Osteocyte (in vitro differentiated cells): ENCODE data around the gene LRCH2. TPM values are rescaled to one million over a fixed set of nuclear protein-coding genes. Genes with fewer than 3 reads are reported as not detected.

Source experiments
- DNase-seq: peaks from one replicate; pipeline ENCODE4 v3.0.0; 2021; ENCODE audit warnings: mixed read lengths; ENCODE audit not compliant: unreplicated experiment; ENCODE audit errors: extremely low spot score
- H3K27ac Mint-ChIP-seq: one replicate; pipeline ENCODE4 v1.8.0; 2021; ENCODE audit warnings: mild to moderate bottlenecking, mixed read lengths; ENCODE audit not compliant: unreplicated experiment
- H3K27me3 Mint-ChIP-seq: one replicate; pipeline ENCODE4 v1.8.0; 2021; ENCODE audit warnings: mixed read lengths; ENCODE audit not compliant: unreplicated experiment
- H3K36me3 Mint-ChIP-seq: one replicate; pipeline ENCODE4 v1.8.0; 2021; ENCODE audit warnings: mixed read lengths; ENCODE audit not compliant: unreplicated experiment
- H3K4me1 Mint-ChIP-seq: one replicate; pipeline ENCODE4 v1.8.0; 2021; ENCODE audit warnings: mixed read lengths; ENCODE audit not compliant: unreplicated experiment
- H3K4me3 Mint-ChIP-seq: one replicate; pipeline ENCODE4 v1.8.0; 2021; ENCODE audit warnings: mild to moderate bottlenecking, moderate library complexity, mixed read lengths; ENCODE audit not compliant: unreplicated experiment
- H3K9me3 Mint-ChIP-seq: one replicate; pipeline ENCODE4 v1.8.0; 2021; ENCODE audit warnings: mixed read lengths; ENCODE audit not compliant: unreplicated experiment
- CTCF ChIP-seq: fragments of 200-600 bp; sonication (generic); IDR thresholded peaks from 2 replicates; pipeline ENCODE4 v1.5.0; 2021; ENCODE audit warnings: antibody characterized with exemption, mild to moderate bottlenecking, moderate library complexity
- long read RNA-seq: library from polyadenylated mRNA; unstranded; transcript quantifications from one replicate; pipeline ENCODE4 v2.0.0, GENCODE V29; 2021
- total RNA-seq: library from RNA; stranded (reverse); gene quantifications from 2 replicates; pipeline ENCODE4 v1.2.1, GENCODE V29; 2021

LRCH2 gene
- 7.9 and 8.6 TPM in 2 replicates for total RNA-seq
- long read RNA-seq, partial matches to known transcripts, result 0 of 1 reads
- long read RNA-seq, other reads (novel, unspliced or antisense), result 1 of 1 reads

- peaks cover 27% of the 10 kb centered on the region for H3K4me1 Mint-ChIP-seq
Observed at GRCh38 chrX:115233497-115234455, at the start of gene LRCH2. LRCH2 (minus strand) TSS chrX:115234096; CDS start chrX:115234041, 55 bp downstream.

GRCh38 chrX:115269051-115269683 is 35.3 kb upstream of the LRCH2 start:
- Mint-ChIP-seq H3K9me3 (no peaks in the 10 kb centered on the region), H3K4me1 (no peaks in the 10 kb centered on the region), H3K27me3 (peaks cover 48% of the 10 kb centered on the region), H3K27ac (no peak overlapping the region), H3K36me3 (no peaks in the 10 kb centered on the region), H3K4me3 (no peak overlapping the region)
- no peak for TF ChIP-seq CTCF
- DNase-seq, result no peak

More at GRCh38 chrX:115233497-115234455, at the start of gene LRCH2:
- Mint-ChIP-seq H3K27me3 (peaks cover 26% of the 10 kb centered on the region), H3K4me3 (peak within 1 kb of the TSS; percentile 97), H3K27ac (peak within 1 kb of the TSS; percentile 89), H3K36me3 (peaks cover 3% of the 10 kb centered on the region), H3K9me3 (no peaks in the 10 kb centered on the region)
- DNase-seq, result peak; percentile 85
- no peak for TF ChIP-seq CTCF

- H3K27me3 Mint-ChIP-seq, result peaks cover 44% of the 10 kb centered on the region
- no peaks in the 10 kb centered on the region for H3K9me3 Mint-ChIP-seq
- H3K27ac Mint-ChIP-seq, result no peak overlapping the region
- H3K4me3 Mint-ChIP-seq, result no peak overlapping the region
- TF ChIP-seq CTCF, result peak; percentile 34
- no peaks in the 10 kb centered on the region for H3K36me3 Mint-ChIP-seq
- DNase-seq, result no peak
- no peaks in the 10 kb centered on the region for H3K4me1 Mint-ChIP-seq
Observed at GRCh38 chrX:115268421-115268820, 34.5 kb upstream of the LRCH2 start.

- Mint-ChIP-seq H3K4me1 (no peaks in the 10 kb centered on the region), H3K27me3 (peaks cover 43% of the 10 kb centered on the region), H3K27ac (no peak overlapping the region), H3K4me3 (no peak overlapping the region), H3K9me3 (no peaks in the 10 kb centered on the region), H3K36me3 (no peaks in the 10 kb centered on the region)
- no peak for DNase-seq
- TF ChIP-seq CTCF, result no peak
Observed at GRCh38 chrX:115266300-115266699, 32.4 kb upstream of the LRCH2 start.

GRCh38 chrX:115264009-115264408 is 30.1 kb upstream of the LRCH2 start:
- no peak for TF ChIP-seq CTCF
- peaks cover 42% of the 10 kb centered on the region for H3K27me3 Mint-ChIP-seq
- no peaks in the 10 kb centered on the region for H3K36me3 Mint-ChIP-seq
- H3K4me3 Mint-ChIP-seq, result no peak overlapping the region
- H3K4me1 Mint-ChIP-seq, result no peaks in the 10 kb centered on the region
- DNase-seq, result no peak
- no peak overlapping the region for H3K27ac Mint-ChIP-seq
- H3K9me3 Mint-ChIP-seq, result no peaks in the 10 kb centered on the region
